HG02885 (cell line): ENCODE measurements around the gene SIRPA.
A peak's percentile ranks its signal among the peaks of the same experiment; 100 is the strongest.

ENCODE experiments used
- ATAC-seq: cut with Tn5 transposase; IDR thresholded peaks from one replicate; pipeline ENCODE4 v1.9.1; 2021; ENCODE audit warnings: mild to moderate bottlenecking; ENCODE audit not compliant: unreplicated experiment, poor library complexity

The SIRPA gene

DNA sequence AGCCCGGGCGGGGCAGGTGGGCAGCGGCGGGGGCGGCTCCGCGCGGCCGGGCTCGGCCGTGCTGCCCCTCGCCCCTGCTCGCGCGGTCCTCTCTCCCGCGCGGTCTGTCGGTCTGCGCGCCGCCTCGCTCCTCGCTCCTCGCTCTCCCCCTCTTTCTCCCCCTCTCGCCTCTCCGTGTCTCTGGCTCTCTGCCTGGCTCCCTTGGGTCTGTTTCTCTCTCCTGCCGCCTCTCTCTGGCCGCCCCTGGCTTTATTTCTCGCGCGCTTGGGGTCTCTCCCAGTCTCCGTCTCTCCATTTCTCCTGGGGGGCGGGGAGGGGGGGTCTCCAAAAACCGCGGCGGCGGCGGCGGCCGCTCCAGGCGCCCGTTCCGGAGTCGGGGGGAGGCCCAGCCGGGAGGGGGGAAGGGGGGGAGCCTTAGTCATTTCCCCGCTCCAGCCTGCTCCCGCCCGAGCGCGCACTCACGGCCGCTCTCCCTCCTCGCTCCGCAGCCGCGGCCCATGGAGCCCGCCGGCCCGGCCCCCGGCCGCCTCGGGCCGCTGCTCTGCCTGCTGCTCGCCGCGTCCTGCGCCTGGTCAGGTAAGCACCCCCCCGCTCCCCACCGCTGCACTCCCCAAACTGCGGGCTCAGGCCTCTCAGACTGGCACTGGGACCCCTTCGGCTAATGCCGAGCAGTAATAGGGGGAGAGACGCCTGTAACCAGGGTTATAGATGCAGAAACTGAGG, at the start of gene SIRPA:
Gene SIRPA (plus strand): TSS at position 457 of the 723 bp plus-strand sequence. CDS start 41 bp downstream, at position 498.
- ATAC-seq, result peak; percentile 20

DNA sequence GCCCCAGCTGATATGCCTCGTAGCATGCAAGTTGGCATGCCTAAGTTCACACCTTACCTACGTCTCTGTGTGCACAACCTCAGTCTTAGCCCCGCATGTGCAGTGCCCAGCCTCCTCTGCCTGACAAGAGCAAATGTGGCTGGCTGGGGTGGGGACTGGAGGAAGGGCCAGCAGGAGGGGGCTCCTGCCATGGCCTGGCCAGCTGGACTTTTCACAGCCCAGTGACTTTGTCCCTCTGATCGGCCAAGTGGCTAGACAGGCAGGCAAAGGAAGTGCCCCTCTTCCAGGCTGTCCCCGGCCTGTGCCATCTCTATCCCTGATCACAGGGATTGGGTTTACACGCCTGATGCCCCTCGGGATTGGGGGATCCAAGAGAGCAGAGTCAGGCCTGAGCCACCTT, 49.5 kb upstream of the SIRPA start:
- ATAC-seq, result no peak

DNA sequence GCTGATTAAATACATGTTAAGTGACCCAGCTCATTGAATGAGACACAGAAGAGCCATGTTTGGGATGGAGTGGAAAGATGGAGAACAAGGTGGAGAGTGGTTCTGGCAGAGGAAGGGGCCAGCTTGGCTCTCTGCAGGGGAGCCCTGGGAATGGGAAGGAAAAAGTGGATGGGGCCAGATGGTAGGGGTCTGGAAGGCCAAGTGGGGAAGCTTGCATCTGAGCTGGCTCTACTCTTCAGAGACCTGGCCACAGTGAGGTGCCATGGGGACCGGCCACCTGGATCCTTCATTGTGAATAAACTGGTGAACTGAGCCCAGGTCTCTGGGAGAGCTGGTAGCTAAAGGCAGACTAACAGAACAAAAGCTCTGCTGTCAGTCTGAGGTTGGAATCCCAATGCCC, 48.9 kb upstream of the SIRPA start:
- ATAC-seq, result no peak

DNA sequence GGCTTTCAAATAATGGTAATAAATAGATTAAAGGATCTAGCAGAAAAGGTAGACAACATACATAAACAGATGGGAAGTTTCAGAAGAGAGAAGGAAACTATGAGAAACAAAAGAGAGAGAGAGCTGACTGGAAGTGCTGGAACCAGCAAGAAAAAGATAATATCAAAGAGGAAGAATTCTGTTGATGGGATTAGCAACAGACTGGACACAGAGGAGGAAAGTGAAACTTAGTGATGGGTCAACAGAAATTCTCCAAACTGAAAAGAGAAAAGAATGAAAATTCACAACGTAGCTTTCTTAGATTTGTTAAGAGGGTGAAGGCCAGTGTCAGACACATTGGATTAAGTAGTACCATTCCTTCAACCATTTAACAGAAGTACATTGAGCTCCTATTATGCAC, 48.3 kb upstream of the SIRPA start:
- ATAC-seq, result no peak

DNA sequence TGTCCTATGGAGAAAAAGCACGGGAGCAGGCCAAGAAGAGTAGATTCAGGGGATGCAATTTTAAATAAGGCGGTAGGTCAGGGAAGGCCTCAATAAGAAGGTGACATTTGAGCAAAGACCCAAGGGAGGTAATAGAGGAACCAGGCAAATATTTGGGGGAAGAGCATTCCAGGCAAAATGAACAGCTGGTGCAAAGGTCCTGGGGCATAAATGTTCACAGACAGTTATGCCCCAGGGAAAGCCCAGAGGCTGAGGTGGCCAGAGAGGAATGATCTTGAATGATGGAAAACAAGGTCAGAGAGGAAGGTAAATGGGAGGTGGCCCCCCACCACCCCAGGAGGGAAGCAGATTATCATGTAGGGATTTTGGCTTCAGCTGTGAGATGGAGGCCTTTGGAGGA, 47.4 kb upstream of the SIRPA start:
- ATAC-seq, result no peak

DNA sequence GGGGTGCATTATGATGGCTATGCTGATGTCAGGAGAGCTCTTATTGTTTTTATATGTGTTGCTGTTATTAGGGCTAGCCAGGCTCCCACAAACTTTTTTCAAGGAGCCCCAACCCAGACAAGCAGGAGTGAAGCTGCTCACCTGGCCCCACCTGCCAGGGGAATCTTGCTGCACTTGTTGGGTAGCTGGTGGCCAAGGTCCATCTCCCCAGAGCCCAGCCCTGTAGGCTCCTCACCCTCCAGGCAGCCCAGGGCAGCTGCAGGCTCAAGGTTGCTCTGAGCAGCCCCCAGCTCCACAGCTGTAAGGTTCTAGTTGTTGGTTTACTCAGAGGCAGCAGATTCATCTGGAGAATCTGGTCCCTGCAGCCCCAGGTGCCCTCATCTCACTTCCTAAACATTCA, 46.8 kb upstream of the SIRPA start:
- no peak for ATAC-seq

GRCh38 chr20:1851396-1851795, 43.8 kb upstream of the SIRPA start:
- no peak for ATAC-seq

- no peak for ATAC-seq
Observed at GRCh38 chr20:1853473-1853872, 41.7 kb upstream of the SIRPA start.

DNA sequence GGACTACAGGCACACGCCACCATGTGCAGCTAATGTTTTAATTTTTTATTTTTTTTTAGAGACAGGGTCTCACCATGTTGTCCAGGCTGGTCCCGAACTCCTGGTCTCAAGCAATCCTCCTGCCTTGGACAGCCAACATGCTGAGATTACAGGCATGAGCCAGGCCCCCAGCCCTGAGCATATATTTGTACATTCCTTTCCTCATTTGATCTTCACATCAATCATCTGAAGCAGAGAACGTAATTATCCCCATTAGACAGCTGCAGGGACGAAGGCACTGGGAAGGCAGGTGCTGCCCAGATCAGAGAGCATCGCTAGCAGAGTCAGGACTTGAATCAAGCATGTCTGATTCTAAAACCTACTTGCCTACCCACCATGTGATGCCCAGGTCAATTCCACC, 41.0 kb upstream of the SIRPA start:
- no peak for ATAC-seq

DNA sequence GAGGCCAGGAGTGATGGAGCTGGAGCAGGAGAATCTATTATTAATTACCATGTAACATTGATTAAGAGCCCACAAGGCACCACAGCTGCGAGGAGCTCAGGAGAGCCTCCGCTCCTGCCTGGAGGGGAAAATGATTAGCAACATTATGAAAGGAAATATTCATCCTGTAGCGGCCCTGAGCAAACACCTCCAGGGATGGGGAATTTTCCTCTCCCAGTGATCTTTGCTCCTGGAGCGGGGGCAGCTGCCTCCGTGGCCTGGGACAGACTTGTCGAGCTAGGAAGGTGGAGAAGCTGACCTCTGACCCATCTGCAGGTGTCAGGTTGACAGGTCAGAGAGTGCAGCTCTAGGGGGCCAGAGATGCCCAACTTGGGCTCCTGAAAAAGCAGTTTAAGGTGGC, 40.1 kb upstream of the SIRPA start:
- ATAC-seq, result no peak

GRCh38 chr20:1855690-1856089, 39.5 kb upstream of the SIRPA start:
- no peak for ATAC-seq

DNA sequence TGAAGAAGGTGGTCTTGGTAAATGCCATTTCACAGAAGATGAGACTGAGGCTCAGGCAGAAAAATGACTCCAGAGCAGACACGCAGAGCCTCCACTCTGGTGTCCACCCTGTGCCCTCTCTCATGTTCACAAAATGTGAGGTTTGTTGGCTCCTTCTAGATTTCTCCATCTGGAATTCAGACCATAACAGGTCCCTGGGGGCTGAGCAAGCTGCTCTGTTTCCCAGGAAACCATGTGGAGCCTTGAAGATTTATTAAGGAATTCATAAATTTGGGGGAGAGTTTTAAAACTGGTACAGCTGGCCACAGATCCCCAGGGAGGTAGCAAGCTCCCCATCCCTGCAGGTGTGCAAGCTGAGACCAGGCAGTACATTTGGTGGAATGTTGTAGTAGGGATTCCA, 38.8 kb upstream of the SIRPA start:
- ATAC-seq, result no peak

DNA sequence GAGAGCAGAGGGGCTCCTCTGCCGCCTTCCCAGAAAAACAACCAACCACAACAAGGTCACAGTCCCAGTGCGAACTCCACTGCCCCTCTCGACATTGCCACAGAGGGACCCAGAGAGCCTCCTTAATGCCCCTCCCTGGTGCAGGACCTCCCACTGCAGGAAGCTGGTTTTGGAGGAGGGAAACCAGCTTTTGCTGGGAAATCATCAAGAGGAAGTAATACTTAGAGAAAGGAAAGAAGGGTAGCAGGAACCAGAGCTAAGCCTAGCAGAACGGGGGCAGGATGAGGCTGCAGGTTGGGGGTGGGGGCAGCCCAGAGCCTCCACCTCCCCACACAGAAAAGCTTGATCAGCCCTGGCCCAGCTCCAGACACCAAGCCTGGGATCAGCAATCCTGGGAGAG, 37.7 kb upstream of the SIRPA start:
- ATAC-seq, result no peak

- no peak for ATAC-seq
Observed at GRCh38 chr20:1858871-1859270, 36.3 kb upstream of the SIRPA start.

DNA sequence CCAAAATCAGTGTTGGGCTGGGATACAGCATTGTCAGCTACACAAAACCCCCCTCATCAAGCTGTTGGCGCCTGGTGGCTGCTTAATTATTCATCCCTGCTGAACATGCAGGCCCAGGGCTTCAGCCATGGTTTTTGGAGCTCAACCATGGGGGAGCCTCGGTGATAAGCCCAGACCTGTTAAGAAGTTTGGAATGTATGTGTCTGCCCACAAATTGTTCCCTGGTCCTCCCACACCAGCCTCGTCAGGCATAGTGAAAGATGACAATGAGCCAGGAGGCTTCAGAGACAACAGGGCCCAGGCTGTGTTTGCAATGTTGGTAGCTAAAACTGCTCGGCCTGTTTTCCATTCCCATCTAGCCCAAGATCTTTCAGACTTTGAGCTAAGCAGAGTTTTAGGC, 34.8 kb upstream of the SIRPA start:
- ATAC-seq, result no peak

- ATAC-seq, result no peak
Observed at GRCh38 chr20:1861347-1861976, 33.7 kb upstream of the SIRPA start.

GRCh38 chr20:1861996-1862662, 33.1 kb upstream of the SIRPA start:
- no peak for ATAC-seq

- no peak for ATAC-seq
Observed at GRCh38 chr20:1862663-1863053, 32.5 kb upstream of the SIRPA start.

DNA sequence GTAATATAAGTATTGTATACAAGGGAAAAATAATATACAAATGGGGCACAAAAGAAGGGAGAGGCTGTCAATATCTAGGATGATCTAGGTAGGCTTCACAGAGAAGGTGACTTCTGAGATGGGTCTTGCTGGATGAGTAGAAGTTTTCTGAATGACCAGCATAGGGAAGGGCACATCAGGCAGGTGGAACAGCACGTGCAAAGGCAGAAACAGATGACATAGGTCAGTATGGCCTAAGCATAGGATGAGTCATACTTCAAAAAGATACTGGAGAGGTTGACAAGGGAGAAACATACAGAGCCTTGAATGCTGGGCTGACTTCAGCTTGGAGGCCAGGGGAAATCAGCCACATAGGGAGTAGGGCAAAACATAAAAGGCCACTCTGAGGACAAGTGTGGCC, 31.9 kb upstream of the SIRPA start:
- no peak for ATAC-seq

GRCh38 chr20:1866834-1867233, 28.4 kb upstream of the SIRPA start:
- ATAC-seq, result no peak

DNA sequence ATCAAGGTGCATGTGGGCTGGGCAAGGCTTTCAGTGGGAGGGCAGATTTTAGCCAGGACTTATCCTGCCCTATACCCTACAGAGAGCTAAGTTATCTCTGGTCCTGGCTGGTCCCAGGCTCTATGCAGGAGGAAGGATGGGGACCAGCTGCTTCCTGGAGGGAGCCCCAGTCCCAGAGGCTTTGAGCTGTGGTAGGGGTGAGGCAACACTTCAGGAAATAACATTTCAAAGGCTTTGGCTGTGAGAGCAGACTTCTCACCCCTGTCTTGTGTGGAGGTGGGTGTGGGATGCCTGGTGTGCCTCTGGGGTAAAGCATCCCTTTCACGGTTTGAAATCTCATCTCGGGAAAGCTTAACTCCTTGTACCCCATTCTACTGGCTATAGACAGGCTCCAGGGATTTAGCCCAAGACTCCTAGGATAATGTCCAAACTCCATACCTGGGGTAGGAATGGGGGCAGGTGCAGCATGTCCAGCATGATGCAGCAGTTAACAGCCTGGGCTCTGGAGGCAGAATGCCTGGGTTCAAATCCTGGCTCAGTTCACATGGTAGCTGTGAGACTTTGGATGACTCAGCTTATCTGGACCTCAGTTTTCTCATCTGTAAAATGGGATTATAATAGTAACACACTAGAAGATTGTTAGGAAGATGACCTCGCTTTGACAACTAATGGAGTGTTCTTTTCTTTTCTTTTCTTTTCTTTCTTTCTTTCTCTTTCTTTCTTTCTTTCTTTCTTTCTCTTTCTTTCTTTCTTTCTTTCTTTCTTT, 27.5 kb upstream of the SIRPA start:
- no peak for ATAC-seq
